Panc1 (cell line): ENCODE measurements around the gene ARHGAP44. TPM values are rescaled to one million over a fixed set of nuclear protein-coding genes. Genes with fewer than 3 reads are reported as not detected.

Experiments
- ATAC-seq: fragments of 200-7000 bp; cut with Tn5 transposase; 2 replicates; pipeline ENCODE4 v1.9.1; 2020; ENCODE audit warnings: mild to moderate bottlenecking, moderate library complexity
- BruUV-seq: library from RNA; stranded (reverse); fragments of 400-500 nt; replicated peaks from 2 replicates; lab custom pipeline; 2021; lab: Mats Ljungman, UMichigan
- CTCF ChIA-PET: fragments of 300-600 bp; sonication (Branson Sonifier 250); formaldehyde crosslinking; loops from one replicate; lab custom pipeline; 2022; ENCODE audit warnings: antibody characterized with exemption; lab: Charles Lee
- POLR2A ChIA-PET: fragments of 300-600 bp; sonication (Branson Sonifier 250); formaldehyde crosslinking; loops from one replicate; lab custom pipeline; 2022; ENCODE audit warnings: antibody characterized with exemption; lab: Charles Lee
- DNase-seq: peaks from one replicate; pipeline ENCODE4 v3.0.0-alpha.2; 2010; ENCODE audit warnings: low read depth, low spot score
- H3K27ac ChIP-seq: 2 replicates; pipeline ENCODE4 v1.5.1; 2011; ENCODE audit warnings: mild to moderate bottlenecking, low read length, inconsistent platforms
- H3K27me3 ChIP-seq: fragments of 200-500 bp; sonication (Bioruptor generic); 2 replicates; pipeline ENCODE4 v1.6.0; 2014; ENCODE audit warnings: low read length, inconsistent platforms; ENCODE audit not compliant: control insufficient read depth, insufficient read depth
- H3K36me3 ChIP-seq: fragments of 200-500 bp; sonication (Bioruptor generic); 2 replicates; pipeline ENCODE4 v1.5.1; 2014; ENCODE audit warnings: inconsistent platforms, mild to moderate bottlenecking, low read length, moderate library complexity; ENCODE audit not compliant: control insufficient read depth, insufficient read depth
- H3K4me1 ChIP-seq: 2 replicates; pipeline ENCODE4 v1.5.1; 2011; ENCODE audit warnings: inconsistent platforms, mild to moderate bottlenecking, low read length, moderate library complexity; ENCODE audit not compliant: control insufficient read depth, insufficient read depth
- H3K4me3 ChIP-seq, 2 experiments: 2 replicates each; pipeline ENCODE4 v1.5.1; 2011 to 2012; ENCODE audit warnings: low read depth in 2 of 2, low read length in 2 of 2, mild to moderate bottlenecking in 2 of 2, inconsistent platforms in 1 of 2, moderate library complexity in 1 of 2
- H3K9me3 ChIP-seq: fragments of 200-500 bp; sonication (Bioruptor generic); 2 replicates; pipeline ENCODE4 v1.5.1; 2014; ENCODE audit warnings: low read depth, mild to moderate bottlenecking, inconsistent platforms, low read length, moderate library complexity; ENCODE audit not compliant: control insufficient read depth, insufficient read depth
- POLR2AphosphoS5 ChIP-seq: IDR thresholded peaks from 2 replicates; pipeline ENCODE4 v1.6.1; 2012; ENCODE audit warnings: mild to moderate bottlenecking, low read depth, low read length, moderate library complexity
- SIN3A ChIP-seq: IDR thresholded peaks from 2 replicates; pipeline ENCODE4 v1.6.1; 2012; ENCODE audit warnings: low read depth, mild to moderate bottlenecking, low read length, moderate library complexity, borderline replicate concordance; ENCODE audit not compliant: insufficient read depth
- TCF7L2 ChIP-seq: IDR thresholded peaks from 2 replicates; pipeline ENCODE4 v1.6.1; 2011; ENCODE audit warnings: mild to moderate bottlenecking, low read depth, low read length, inconsistent platforms
- in situ Hi-C: cut with HindIII; loops from 2 replicates; pipeline ENCODE4 v1.10.0; 2016; ENCODE audit warnings: low sequenced_read_pairs, low pct_unique_long_range_greater_than_20kb
- intact Hi-C: fragments of 100-400 bp; cut with micrococcal nuclease; formaldehyde crosslinking; loops from one replicate; pipeline ENCODE4 v1.10.0; 2022; ENCODE audit not compliant: unreplicated experiment
- total RNA-seq: library from RNA; stranded (reverse); gene quantifications from one replicate; pipeline ENCODE4 v1.2.1, GENCODE V29; 2021; ENCODE audit not compliant: unreplicated experiment
- TF ChIP-seq, protein P1 (sequence below), 2 experiments: IDR thresholded peaks; 2 replicates each; pipeline ENCODE4 v1.6.1; 2011 to 2012; ENCODE audit warnings: low read depth in 2 of 2, control low read depth in 1 of 2, low read length in 1 of 2, mild to moderate bottlenecking in 1 of 2, moderate library complexity in 1 of 2; ENCODE audit not compliant: insufficient read depth in 1 of 2
- TF ChIP-seq, protein P2 (sequence below): fragments of 450-650 bp; IDR thresholded peaks from 2 replicates; pipeline ENCODE4 v1.5.1; 2017; ENCODE audit warnings: mild to moderate bottlenecking

Gene ARHGAP44
- total RNA-seq, 1 experiment from 2014 or later, result 0.80 TPM

DNA sequence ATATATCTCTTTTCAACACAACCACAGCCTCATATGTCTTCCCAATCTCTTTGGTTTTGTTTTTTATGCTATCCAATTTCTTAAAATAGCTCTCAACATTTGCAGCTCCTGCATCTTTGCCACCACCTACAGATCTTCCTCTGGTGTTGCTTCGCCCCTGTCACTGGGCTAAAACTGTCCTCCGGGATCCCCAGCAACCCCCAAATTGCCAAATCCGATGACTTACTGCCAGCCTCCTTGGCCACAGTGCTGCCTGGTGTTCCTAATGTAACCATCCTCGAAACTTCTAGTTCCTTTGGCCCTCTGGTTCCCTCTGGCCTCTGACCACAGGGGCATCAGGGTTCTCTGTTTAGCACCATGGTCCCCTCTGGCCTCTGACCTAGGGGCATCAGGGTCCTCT lies 157.7 kb downstream of the ARHGAP44 start:
- H3K4me1 ChIP-seq, result no peaks in the 10 kb centered on the region
- no peak for DNase-seq
- no peak for ATAC-seq
- intact Hi-C loops, result no loop called here
- H3K36me3 ChIP-seq, result no peaks in the 10 kb centered on the region
- H3K4me3 ChIP-seq, result no peak overlapping the region
- no peak overlapping the region for H3K27ac ChIP-seq
- ChIA-PET POLR2A (interaction anchor here (0.6 kb wide), 1 partner anchor 428 kb away, joined by 4 read pairs; no protein-coding TSS in a partner anchor), CTCF (no interaction called here)
- no peaks in the 10 kb centered on the region for H3K27me3 ChIP-seq
- no peaks in the 10 kb centered on the region for H3K9me3 ChIP-seq
- in situ Hi-C loops, result no loop called here
- BruUV-seq, result no TSS peak
- TF ChIP-seq, protein P1, sequence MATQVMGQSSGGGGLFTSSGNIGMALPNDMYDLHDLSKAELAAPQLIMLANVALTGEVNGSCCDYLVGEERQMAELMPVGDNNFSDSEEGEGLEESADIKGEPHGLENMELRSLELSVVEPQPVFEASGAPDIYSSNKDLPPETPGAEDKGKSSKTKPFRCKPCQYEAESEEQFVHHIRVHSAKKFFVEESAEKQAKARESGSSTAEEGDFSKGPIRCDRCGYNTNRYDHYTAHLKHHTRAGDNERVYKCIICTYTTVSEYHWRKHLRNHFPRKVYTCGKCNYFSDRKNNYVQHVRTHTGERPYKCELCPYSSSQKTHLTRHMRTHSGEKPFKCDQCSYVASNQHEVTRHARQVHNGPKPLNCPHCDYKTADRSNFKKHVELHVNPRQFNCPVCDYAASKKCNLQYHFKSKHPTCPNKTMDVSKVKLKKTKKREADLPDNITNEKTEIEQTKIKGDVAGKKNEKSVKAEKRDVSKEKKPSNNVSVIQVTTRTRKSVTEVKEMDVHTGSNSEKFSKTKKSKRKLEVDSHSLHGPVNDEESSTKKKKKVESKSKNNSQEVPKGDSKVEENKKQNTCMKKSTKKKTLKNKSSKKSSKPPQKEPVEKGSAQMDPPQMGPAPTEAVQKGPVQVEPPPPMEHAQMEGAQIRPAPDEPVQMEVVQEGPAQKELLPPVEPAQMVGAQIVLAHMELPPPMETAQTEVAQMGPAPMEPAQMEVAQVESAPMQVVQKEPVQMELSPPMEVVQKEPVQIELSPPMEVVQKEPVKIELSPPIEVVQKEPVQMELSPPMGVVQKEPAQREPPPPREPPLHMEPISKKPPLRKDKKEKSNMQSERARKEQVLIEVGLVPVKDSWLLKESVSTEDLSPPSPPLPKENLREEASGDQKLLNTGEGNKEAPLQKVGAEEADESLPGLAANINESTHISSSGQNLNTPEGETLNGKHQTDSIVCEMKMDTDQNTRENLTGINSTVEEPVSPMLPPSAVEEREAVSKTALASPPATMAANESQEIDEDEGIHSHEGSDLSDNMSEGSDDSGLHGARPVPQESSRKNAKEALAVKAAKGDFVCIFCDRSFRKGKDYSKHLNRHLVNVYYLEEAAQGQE (IDR thresholded peaks at IDR 0.05; ENCODE audit: insufficient read depth in 1 of 2, low read depth in 2 of 2, low read length in 1 of 2), result no peak
- TF ChIP-seq TCF7L2, result no peak
- TF ChIP-seq, protein P2, sequence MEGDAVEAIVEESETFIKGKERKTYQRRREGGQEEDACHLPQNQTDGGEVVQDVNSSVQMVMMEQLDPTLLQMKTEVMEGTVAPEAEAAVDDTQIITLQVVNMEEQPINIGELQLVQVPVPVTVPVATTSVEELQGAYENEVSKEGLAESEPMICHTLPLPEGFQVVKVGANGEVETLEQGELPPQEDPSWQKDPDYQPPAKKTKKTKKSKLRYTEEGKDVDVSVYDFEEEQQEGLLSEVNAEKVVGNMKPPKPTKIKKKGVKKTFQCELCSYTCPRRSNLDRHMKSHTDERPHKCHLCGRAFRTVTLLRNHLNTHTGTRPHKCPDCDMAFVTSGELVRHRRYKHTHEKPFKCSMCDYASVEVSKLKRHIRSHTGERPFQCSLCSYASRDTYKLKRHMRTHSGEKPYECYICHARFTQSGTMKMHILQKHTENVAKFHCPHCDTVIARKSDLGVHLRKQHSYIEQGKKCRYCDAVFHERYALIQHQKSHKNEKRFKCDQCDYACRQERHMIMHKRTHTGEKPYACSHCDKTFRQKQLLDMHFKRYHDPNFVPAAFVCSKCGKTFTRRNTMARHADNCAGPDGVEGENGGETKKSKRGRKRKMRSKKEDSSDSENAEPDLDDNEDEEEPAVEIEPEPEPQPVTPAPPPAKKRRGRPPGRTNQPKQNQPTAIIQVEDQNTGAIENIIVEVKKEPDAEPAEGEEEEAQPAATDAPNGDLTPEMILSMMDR, result no peak

DNA sequence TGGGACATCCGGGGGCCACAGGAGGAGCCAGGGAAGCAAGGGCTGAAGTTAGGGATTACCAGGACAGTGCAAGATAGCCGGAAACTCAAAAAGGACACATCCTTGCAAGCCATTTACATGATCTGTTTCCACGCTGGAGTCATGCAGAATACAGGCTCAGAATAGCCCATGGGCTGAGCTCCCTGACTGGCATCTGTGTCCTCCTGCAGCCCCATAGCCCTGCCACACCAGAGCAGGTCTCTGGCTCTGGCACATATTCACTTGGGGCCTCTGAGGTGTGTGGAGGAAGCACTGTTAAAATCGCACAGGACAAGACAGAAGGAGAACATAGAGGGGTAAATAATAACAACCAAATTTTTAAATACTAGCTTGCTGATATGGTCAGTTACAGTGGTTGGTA lies 162.7 kb downstream of the ARHGAP44 start:
- no peaks in the 10 kb centered on the region for H3K4me1 ChIP-seq
- ChIA-PET POLR2A (no interaction called here), CTCF (no interaction called here)
- no TSS peak for BruUV-seq
- no peaks in the 10 kb centered on the region for H3K9me3 ChIP-seq
- H3K27me3 ChIP-seq, result no peaks in the 10 kb centered on the region
- H3K27ac ChIP-seq, result no peak overlapping the region
- ATAC-seq (no peak), DNase-seq (no peak)
- intact Hi-C loops (no loop called here), in situ Hi-C loops (no loop called here)
- TF ChIP-seq SIN3A (no peak), TCF7L2 (no peak), POLR2AphosphoS5 (no peak)
- TF ChIP-seq, protein P1 (IDR thresholded peaks at IDR 0.05; ENCODE audit: insufficient read depth in 1 of 2, low read depth in 2 of 2, low read length in 1 of 2), result no peak
- TF ChIP-seq, protein P2, result no peak
- no peaks in the 10 kb centered on the region for H3K36me3 ChIP-seq
- H3K4me3 ChIP-seq, result no peak overlapping the region
